Superior temporal gyrus (tissue), 1 donor: ENCODE data around the gene BICC1.
"Not testable (repeated sequence)": the region's sequence is repeated elsewhere in the genome, so short reads cannot be mapped to it uniquely, and the experiment has no call there.

Experiments
- DNase-seq: peaks from one replicate; pipeline ENCODE4 v3.0.0-alpha.2; 2016; ENCODE audit errors: extremely low spot score

The BICC1 gene

GRCh38 chr10:58567652-58568051 is 55.0 kb downstream of the BICC1 start:
- no peak for DNase-seq

GRCh38 chr10:58568428-58568935 is 55.8 kb downstream of the BICC1 start:
- DNase-seq, result no peak

GRCh38 chr10:58570307-58570723 is 57.6 kb downstream of the BICC1 start:
- no peak for DNase-seq

- DNase-seq, result no peak
Observed at GRCh38 chr10:58570979-58571378, 58.3 kb downstream of the BICC1 start.

- no peak for DNase-seq
Observed at GRCh38 chr10:58573144-58573543, 60.5 kb downstream of the BICC1 start.

DNA sequence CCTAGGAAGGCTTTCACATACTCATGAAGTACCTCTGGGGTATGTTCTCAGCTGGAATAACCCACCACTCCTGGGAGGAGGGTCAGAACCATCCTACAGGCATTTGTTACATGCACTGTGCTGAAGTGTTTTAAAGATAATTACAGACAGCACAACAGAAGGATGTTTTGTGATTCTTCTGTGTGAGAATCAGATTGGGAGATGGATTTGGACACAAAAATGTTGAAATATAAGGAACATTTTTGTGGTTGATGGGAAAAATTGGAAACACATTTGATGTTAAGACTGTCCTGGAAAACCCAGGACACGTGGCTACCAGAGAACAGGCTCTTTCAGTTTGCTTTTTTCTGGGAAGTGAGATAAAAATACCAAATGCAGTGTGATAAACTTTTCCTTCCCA is 61.4 kb downstream of the BICC1 start:
- DNase-seq, result no peak

DNA sequence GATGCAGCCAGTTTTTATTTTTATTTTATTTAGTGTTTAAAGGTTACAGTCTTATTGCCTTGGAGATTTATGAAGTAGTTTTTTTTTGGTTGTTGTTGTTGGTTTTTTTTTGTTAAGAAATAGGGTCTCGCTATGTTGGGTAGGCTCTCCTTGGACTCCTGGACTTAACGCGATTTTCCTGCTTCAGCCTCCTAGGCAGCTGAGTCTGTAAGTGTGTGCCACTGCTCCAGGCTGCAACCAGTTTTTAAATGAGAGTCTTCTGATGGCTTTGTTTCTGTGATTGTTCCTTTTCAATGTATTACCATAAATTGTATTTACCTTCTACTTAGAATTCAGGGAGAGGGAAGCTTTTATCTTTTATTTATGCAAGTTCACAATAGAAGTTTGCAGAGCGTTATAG is 62.8 kb downstream of the BICC1 start:
- no peak for DNase-seq

- DNase-seq, result no peak
Observed at GRCh38 chr10:58576751-58577436, 64.2 kb downstream of the BICC1 start.

DNA sequence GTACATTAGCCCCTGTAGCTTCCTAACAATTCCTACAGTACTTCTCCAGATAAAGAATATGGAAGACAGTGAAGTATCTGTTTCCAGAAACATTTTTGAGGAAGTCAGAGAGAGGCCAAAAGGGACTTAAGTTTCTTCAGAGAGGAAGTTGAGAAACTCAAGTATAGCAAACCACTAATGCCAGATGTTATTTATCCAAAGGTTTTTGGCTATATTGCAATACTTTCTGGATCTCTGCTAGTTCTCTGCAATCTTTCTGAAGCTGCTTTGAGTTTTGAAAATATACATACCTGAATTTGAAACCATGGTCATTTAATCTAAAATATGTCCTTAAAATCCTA is 64.7 kb downstream of the BICC1 start:
- no peak for DNase-seq

- DNase-seq, result no peak
Observed at GRCh38 chr10:58578366-58578765, 65.7 kb downstream of the BICC1 start.

DNA sequence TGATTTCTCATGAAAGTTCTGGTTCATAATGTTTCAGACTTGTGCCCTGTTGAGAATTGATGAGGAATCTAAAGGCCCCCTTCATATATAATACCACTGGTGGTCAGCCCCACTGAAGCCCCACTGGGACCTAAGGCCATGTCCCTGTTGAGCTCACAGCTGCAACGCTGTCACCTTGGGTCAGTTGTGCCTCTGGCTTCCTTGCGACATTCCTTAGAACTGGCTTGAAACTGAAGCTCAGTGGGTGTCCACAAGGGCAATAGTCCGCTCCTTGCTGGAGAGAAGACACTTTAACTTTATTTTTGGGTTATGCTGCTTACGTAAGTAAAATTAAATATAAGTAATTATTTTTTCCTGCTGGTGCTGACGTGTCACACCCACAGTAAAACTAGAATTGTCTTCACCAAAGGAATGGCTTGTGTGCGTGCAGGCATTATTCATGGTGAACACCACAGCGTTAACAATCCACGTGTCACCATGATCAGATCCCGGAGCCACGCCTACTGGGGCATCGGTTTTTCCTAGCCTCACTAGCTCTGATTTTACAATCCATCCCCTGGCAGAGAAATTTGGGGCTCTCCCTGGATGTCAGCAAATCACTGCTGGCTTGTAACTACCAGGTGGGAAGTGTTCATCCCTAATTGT is 66.5 kb downstream of the BICC1 start:
- DNase-seq, result no peak

- DNase-seq, result no peak
Observed at GRCh38 chr10:58582045-58582444, 69.4 kb downstream of the BICC1 start.

GRCh38 chr10:58585435-58585834 is 72.8 kb downstream of the BICC1 start:
- no peak for DNase-seq

DNA sequence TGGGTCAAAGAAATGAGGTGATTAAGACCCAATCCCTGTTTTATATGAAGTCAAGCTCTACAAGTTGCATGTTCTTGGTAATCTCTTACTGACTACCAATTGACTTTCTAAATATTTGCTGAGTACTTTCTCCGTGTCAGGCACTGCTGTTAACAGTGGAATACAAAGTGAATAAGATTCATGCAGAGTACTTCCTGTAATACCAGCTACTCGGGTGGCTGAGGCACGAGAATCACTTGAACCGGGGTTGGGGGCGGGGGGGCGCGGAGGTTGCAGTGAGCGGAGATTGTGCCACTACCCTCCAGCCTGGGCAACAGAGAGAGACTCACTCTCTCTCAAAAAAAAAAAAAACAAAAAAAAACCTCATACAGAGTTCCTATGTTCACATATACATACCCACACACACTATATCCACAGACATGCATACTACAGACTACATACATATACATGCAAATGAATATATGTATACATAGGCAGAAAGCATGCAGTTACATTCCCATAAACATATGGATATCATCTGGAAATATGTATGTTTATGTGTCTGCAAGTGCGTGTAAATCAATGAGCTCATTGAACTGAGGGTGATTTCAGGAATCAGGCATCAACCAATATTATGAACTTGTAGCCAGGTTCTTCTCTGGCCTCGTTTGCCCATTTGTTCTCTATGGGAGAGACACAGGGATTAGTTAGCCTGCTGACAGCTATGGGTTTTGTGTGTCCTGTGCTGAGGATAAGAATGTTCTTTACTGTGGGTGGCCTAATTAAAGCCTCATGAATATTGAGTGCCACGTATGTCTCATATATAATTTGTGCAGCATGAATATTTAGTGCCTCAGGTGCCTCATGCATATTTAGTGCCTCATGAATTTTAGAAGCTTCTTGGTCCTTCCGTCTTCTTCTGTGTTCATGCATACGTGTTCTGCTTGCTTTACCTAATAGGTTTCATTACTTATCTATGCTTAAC is 73.9 kb downstream of the BICC1 start:
- DNase-seq, result no peak

DNA sequence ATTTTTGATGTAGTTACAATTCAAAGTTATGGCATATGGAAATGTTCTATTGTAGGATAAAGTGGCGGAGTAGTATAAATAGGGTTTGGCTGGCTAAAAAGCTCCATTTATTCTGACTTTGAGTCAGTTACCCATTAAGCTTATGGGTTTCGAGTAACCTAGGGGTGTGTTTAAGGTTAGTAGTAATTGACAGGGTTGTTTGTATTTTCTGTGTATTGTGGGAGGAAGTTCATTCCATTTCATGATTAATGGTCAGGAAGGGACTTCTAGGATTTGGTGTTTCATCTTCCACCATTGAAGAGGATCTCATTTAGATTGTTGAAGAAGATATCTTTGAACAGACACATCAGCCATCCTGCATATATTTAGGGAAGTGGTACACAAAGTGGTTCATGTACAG is 75.0 kb downstream of the BICC1 start:
- DNase-seq, result no peak

DNA sequence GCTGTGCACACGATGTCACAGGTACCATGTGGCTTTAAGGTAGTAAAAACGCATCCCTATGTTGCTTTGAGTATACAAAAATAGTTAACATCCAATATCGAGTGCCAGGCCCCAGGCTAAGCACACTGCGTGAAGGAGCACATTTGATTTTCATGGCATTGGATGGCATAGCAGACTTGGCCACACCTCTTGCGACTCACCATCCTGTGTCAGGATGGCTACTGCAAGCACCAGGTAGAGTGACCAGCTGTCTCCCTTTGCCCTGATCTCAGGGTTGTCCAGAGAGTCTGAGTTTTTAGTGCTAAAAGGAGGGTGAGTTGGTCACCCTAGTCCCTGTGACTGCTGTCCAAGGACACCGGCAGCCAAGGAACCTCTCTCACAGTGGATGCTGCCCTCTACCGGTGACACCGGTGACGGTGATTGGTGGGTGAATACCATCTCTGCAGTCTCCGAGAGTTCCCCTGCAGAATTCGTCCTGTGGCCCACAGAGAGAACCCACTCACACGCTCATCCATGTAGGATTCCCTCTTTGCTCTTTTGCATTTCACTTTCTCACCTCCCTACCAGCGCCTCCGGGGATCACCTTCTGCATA is 76.1 kb downstream of the BICC1 start:
- DNase-seq, result no peak

GRCh38 chr10:58590152-58590840 is 77.6 kb downstream of the BICC1 start:
- DNase-seq, result no peak

DNA sequence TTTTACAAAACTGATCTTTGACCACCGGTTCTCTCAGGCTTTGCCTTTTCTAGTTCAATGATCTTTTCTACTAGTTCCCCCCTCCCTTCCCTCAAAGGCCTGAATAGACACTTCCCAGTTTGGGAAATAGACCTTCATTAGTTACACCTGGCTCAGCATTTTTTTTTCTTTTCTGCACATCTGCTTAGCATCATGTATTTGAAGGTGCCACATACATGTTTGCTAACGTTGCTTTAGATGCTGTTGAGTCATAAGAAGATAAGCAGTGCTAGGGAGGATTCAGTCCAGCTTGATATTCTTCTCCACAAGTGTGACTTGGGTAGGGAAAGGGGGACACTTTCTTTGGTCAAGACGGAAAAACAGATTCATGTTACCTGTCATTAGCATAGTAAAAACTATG is 78.3 kb downstream of the BICC1 start:
- DNase-seq, result no peak

DNA sequence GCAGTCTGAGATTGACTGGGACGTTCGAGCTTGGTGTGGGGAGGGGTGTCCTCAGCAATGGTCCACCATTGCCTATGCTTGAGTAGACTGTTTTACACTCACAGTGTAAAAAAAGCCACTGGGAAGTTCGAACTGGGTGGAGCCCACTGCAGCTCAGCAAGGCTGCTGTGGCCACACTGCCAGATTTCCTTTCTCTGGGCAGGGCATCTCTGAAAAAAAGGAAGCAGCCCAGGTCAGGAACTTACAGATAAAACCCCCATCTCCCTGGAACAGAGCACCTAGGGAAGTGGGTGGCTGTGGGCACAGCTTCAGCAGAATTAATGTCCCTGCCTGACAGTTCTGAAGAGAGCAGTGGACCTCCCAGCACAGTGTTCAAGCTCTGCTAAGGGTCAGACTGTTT is 80.3 kb downstream of the BICC1 start:
- DNase-seq, result no peak

- not testable (repeated sequence) for DNase-seq
Observed at GRCh38 chr10:58597211-58597610, 84.5 kb downstream of the BICC1 start.

DNA sequence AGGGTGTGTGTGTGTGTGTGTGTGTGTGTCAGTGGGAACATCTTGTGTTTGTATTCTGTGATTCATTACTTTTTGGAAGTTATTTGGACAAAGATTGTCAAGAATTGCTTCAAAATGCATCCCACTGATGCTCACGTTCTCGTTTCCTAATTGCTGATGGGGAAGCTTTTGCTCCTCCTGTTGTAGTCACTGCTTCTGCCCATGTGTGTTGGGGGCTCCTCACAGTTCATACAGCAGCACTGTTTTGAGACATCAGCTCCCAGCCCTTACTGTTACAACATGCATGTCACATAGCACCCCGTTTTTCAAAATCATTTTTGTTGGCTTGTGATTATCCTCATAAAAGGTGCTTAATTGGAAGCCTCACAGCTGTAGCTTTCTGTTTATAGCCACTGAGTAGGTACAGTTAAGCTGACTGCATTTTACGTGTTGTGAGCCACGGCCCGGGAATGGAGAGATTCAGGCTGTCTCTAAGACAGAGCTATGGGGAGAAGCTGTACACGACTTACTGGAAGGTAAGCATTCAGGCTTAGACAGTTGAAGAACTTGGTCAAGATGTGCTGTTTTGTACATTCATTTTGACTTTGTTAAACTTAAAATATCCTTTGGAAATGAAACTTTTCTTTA is 87.4 kb downstream of the BICC1 start:
- DNase-seq, result no peak
